GM18505 (cell line): Measurements from ENCODE around the gene GGACT.

ENCODE experiments used
- ATAC-seq: cut with Tn5 transposase; IDR thresholded peaks from one replicate; pipeline ENCODE4 v1.9.1; 2021; ENCODE audit not compliant: unreplicated experiment
- POLR2A ChIP-seq: IDR thresholded peaks from 4 replicates; pipeline ENCODE4 v1.6.1; 2011; ENCODE audit warnings: borderline replicate concordance; ENCODE audit not compliant: insufficient read depth, insufficient read length; ENCODE audit errors: extremely low read depth

The GGACT gene

DNA sequence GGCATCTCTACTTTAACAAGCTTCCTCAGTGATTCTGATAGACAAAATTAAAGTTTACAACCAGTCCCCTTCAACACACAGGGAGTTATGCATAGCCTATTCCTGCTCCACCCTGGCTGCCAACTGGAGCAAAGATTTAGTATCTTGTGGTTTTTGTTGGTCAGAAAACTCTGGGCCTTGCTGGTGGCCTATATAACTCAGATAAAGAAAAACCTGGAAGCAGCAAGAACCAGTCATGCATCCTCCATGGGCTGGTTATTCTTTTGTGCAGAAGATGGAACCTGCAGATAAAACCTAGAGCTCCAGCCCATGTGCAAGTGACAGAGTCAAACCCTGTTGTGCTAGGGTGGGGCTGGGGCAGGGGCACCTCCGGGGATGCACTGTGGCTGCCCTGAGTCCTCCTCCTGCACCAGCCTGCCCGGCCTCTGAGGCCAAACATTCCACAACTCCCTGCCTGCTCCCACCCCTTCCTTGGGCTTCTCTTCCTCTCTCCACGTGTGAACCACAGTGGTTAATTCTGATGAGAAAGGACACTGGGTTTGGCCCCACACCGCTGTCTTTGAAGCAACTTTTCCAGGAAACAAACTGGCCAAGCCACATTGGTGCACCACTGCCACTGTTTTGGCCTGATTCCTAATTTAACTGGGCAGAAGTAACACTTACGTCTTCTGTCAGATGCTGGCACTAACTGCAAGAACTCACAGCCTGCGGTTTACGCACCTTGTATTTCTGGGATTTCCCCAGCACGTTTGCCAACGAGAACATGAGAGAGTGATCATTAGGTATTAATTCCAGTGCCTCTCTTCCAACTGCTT, 23.3 kb upstream of the GGACT start:
- no peak for ATAC-seq

DNA sequence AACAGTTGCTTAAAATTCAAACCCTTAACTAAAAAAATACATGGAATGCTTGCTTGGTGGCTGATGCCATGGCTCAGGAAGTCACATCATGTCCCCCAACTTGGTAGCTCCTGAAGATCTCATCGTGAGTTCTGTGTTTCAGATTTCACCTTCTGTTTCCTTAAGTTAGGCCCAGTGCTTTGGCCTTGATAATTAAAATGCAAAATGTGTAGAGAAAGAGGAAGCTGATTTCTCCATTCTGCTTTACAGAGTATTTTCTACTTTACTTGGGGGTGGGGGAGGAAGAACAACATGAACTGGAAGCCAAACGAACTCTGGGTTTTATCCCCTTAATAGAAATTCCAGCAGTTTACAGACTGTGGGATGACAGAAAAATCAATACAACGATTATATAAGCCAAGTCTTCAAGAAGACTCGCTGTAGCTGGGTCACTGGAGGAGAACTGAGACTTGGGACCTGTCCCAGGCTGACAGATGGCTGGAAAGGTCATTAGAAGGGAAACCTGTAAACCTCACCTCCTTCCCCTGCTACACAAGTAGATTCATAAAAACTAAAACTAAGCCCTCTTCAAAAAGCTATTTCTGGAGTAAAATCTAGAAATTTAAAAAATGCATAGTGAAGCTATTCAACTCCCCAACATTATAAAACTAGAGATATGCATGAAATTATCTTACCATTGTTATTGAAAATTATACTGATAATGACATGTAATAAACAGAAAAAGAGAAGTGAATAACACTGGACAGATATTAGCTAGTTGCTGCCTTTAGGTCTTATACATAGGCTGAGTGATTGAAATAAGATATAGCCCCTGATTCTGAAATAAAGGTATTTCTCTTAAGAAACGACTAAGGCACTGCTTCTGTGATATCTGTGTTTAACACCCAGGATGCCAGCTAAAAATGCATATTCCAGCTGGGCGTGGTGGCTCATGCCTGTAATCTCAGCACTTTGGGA, 22.1 kb upstream of the GGACT start:
- ATAC-seq: peak; percentile 46
- no peak for TF ChIP-seq POLR2A

More for the DNA sequence above, 23.3 kb upstream of the GGACT start:
- no peak for TF ChIP-seq POLR2A

DNA sequence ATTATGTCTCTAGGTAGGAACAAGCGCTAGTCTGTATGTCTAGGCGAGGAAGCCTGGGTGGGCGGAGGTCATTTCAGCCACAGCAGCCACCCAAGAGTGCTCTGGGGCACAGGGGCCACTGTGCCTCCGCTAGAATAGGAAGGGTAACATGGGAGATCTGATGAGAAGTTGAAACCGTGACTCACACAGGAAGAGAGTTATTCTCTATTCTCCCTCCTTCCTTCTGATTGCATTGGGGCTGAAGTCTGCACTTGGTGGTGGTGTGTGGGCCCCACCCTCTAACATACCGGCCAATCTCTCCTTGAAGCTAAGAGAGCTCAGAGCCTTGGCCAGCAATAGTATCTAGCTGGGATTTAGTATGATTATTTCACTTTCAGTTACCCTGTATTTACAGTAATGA, 20.3 kb upstream of the GGACT start:
- peak; percentile 85 for ATAC-seq
- TF ChIP-seq POLR2A: no peak

DNA sequence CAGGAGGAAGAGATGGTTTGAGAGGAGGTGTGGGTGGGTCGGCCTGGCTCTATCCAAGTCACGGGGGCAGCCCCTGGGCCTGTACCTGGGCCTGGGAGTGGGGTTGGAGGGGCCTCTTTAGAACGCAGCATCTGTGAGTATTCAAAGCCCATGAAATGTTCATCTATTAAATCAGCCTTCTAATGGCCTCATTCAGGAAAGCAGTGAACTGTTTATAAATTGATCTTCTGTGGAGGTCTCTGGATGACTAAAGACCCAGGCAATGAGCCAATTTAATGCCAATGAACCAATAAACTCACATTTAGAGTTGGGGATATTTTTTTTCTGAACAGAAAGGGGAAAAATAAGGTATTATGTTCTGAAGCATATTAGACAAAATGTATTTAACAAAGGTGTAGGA, 19.9 kb upstream of the GGACT start:
- ATAC-seq: no peak
- TF ChIP-seq POLR2A: no peak

- TF ChIP-seq POLR2A: no peak
- no peak for ATAC-seq
These were observed 16.5 kb upstream of the GGACT start for GRCh38 chr13:100604918-100605710.

GRCh38 chr13:100602493-100603111, 14.0 kb upstream of the GGACT start:
- no peak for ATAC-seq
- no peak for TF ChIP-seq POLR2A

DNA sequence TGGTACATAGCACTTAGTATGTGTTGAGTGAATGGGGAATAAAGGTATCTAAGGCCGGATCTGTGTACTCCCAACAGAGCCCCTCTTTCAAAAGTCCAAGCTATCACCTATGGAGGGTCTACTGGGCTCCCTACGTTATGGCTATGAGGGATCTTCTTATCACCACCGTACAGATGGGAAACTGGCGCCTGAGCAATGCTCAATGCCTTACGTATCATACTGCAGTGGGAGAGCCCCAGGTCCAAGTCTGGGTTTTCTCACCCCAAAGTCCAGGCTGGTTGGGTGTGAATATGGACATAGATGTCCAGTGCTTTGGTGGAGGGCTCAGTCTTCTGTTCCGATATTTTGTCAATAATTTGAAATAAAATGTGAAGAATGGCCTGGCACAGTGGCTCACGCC, 13.1 kb upstream of the GGACT start:
- TF ChIP-seq POLR2A: no peak

GRCh38 chr13:100600915-100601314, 12.3 kb upstream of the GGACT start:
- no peak for TF ChIP-seq POLR2A
- no peak for ATAC-seq

More for the DNA sequence above, 13.1 kb upstream of the GGACT start:
- no peak for ATAC-seq

DNA sequence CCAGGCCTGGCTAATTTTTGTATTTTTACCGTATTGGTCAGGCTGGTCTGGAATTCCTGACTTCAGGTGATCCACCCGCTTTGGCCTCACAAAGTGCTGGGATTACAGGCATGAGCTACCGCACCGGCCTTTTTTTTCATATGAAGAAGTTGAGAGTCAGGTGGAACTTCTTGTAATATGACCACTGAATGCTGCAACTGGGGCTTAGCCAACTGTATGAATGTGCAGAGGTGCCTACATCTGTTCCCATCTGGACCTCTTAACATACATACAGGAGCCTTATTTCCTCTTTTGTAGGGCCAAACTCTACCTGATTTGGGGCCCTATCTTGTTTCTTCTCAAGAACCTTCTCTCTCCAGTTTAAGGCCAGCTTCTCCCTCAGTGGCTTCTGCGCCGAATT, 11.9 kb upstream of the GGACT start:
- no peak for ATAC-seq
- TF ChIP-seq POLR2A: no peak

DNA sequence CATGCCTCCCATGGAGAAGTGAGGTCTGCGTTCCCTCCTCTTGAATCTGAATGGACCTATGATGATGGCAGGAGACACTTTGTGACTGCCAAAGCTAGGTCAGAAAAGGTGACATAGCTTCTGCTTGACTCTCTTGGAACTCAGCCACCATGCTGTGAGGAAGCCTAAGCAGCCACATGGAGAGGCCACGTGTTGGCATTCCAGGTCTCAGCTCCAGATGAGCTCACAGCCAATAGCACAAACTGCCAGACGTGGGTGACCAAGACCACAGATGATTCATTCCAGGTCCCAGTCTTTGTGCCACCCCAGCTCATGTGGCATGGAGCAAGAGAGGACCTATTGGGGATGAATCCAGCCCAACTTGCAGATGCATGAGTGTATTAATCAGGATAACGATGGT, 8.7 kb upstream of the GGACT start:
- ATAC-seq: no peak
- TF ChIP-seq POLR2A: no peak

DNA sequence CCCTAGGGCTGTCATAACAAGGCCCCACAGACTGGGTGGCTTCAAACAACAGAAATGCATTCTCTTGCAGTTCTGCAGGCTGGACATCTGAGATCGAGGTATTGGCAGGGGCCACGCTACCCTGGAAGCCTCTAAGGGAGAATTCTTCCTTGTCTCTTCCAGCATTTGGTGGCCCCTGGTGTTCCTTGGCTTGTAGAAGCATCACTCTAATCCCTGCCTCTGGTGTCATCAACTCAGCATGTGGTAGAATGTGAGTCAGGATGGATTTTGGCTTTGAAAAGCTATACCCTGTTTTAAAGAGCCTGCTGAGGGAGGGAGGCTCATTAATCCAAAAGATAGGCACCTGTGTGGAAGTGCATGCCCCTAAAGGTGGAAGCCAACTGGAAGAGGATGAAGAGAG, 7.9 kb upstream of the GGACT start:
- ATAC-seq: no peak
- no peak for TF ChIP-seq POLR2A

DNA sequence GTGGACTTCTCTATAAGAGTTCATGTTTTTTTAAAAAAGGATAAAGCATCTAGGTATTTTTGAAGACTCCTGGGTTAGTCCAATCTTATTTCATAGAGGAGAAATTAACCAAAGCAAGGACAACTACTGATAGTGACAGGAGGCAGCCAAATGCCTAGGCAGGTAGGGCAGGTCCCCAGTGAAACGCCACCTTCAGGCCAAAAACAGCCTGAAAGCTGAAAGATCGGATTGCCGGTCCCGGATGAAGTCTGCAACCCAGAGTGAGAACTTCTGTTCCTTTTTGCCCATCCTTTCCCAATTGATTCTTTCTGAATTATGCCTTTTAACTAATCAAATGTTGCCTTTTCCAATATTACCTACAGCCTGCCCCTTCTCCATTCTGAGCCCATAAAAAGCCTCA, 6.1 kb upstream of the GGACT start:
- no peak for ATAC-seq
- TF ChIP-seq POLR2A: no peak
